ENCODE measurements around the gene KRTAP13-4.

DNA sequence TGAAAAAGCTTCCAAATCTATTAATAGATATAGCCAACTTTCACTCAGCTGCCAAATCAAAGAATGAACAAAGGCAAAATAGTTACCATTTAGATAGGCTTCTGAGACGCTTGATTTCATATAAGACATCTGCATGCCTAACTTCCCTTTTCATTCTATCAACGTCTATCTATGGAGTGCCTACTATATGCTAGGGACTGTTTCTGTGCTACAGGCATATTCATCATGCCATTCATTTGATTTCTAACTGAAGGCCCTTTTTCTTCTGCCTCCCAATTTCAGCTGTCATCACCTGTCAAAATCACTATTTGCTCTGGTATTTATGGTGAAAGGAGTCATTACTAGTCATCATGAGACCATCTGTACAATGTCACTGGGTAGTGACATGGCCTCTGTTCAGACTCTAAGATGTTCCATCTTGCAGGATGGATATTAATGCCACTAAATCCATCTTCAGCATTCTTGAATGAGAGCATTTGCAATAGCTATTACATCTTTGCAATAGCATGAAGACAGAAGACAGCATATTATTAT is 38.5 kb upstream of the KRTAP13-4 start:
- TF ChIP-seq, protein P1, sequence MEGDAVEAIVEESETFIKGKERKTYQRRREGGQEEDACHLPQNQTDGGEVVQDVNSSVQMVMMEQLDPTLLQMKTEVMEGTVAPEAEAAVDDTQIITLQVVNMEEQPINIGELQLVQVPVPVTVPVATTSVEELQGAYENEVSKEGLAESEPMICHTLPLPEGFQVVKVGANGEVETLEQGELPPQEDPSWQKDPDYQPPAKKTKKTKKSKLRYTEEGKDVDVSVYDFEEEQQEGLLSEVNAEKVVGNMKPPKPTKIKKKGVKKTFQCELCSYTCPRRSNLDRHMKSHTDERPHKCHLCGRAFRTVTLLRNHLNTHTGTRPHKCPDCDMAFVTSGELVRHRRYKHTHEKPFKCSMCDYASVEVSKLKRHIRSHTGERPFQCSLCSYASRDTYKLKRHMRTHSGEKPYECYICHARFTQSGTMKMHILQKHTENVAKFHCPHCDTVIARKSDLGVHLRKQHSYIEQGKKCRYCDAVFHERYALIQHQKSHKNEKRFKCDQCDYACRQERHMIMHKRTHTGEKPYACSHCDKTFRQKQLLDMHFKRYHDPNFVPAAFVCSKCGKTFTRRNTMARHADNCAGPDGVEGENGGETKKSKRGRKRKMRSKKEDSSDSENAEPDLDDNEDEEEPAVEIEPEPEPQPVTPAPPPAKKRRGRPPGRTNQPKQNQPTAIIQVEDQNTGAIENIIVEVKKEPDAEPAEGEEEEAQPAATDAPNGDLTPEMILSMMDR (IDR thresholded peaks at IDR 0.05; ENCODE audit: low read length), result no peak
- TF ChIP-seq EZH2 (IDR thresholded peaks at IDR 0.05; ENCODE audit: borderline replicate concordance, low read length), result no peak

Data from OCI-LY1 (cell line).